ENCODE measurements around the gene ZIC5. TPM values are rescaled to one million over a fixed set of nuclear protein-coding genes. Genes with fewer than 3 reads are reported as not detected.

Gene ZIC5
- total RNA-seq, 1 donor from 2014 or later, result not detected

GRCh38 chr13:99980824-99981734 lies 9.5 kb upstream of the ZIC5 start:
- no peak for DNase-seq (ENCODE audit: low read depth)
- Histone ChIP-seq H3K4me3 (ENCODE audit: low read depth, low read length) (peak overlapping the region; percentile 40), H3K27me3 (ENCODE audit: control insufficient read depth, insufficient read depth, low read length) (peaks cover 77% of the 10 kb centered on the region), H3K36me3 (ENCODE audit: control insufficient read depth, insufficient read depth, low read length) (no peaks in the 10 kb centered on the region)
- TF ChIP-seq, protein P1, sequence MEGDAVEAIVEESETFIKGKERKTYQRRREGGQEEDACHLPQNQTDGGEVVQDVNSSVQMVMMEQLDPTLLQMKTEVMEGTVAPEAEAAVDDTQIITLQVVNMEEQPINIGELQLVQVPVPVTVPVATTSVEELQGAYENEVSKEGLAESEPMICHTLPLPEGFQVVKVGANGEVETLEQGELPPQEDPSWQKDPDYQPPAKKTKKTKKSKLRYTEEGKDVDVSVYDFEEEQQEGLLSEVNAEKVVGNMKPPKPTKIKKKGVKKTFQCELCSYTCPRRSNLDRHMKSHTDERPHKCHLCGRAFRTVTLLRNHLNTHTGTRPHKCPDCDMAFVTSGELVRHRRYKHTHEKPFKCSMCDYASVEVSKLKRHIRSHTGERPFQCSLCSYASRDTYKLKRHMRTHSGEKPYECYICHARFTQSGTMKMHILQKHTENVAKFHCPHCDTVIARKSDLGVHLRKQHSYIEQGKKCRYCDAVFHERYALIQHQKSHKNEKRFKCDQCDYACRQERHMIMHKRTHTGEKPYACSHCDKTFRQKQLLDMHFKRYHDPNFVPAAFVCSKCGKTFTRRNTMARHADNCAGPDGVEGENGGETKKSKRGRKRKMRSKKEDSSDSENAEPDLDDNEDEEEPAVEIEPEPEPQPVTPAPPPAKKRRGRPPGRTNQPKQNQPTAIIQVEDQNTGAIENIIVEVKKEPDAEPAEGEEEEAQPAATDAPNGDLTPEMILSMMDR (IDR thresholded peaks at IDR 0.05; ENCODE audit: insufficient read depth, low read length, poor library complexity, severe bottlenecking), result no peak

DNA sequence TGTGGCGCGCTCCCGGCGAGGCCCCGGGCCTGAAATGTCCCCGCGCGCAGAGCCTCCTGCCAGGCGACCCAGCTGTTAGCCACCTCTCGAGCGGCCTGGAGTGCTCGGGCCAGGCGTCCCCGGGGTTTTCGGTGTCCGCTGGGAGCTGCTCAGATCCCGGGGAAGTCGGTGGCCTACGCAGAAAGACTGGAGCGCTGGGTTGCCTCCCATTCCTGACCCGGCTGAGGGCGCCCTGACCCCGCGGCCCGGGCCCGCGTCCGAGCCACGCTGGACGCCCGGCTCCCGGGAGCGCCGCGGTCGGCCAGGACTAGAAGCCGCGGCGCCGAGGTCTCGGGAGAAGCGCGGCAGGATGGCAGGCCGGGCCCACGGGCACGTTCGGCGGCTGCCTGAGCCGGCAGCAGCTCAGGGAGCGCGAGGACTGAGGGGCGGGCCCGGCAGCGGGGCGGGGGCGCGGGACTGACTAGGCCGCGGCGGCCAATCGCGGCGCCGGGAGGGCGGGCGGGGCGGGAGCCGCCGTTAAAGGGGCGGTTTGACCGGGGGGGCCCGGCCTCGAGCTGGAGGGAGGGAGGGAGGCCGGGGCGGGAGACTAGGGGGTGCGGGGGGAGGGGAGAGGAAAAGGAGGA lies 8.7 kb upstream of the ZIC5 start:
- no peaks in the 10 kb centered on the region for H3K36me3 ChIP-seq (ENCODE audit: control insufficient read depth, insufficient read depth, low read length)
- peak overlapping the region; percentile 40 for H3K4me3 ChIP-seq (ENCODE audit: low read depth, low read length)
- TF ChIP-seq, protein P1 (IDR thresholded peaks at IDR 0.05; ENCODE audit: insufficient read depth, low read length, poor library complexity, severe bottlenecking), result no peak
- peaks cover 80% of the 10 kb centered on the region for H3K27me3 ChIP-seq (ENCODE audit: control insufficient read depth, insufficient read depth, low read length)
- no peak for DNase-seq (ENCODE audit: low read depth)

DNA sequence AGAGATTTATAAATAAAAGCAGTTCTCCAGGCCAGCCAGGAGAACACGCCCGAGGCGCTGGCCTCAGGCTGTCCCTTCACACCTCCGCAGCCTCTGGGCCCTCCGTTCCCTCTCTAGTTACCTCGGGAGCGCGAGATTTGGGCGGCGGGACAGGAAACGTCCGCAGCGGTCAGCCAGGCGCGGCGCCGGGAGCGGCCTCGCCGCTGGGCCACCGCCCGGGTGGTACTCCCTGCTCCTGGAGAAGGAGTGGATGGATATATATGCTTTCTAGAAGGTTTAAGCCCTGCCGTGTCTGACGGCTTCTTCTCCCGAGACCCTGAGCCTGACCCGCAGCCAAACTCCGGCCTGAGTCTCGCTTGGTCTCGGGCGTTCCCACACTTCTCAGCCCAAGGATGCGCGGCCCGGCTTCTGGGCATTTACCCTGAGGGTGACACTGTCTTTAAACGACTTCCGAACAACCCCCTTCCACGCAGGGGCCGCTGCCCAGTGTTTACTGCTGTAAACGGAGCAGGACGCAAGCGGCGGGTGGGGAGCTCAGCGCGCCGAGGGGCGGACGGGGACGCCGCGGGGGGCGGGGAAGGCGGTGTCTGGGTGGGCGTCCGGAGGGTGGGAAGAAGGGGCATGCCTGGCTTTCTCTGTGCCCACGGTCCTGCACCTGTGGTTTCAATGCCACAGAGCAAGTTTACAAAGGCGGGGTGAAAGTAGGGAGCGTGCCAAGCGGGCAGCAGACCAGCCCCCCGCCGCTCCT lies 8.1 kb upstream of the ZIC5 start:
- no peaks in the 10 kb centered on the region for H3K36me3 ChIP-seq (ENCODE audit: control insufficient read depth, insufficient read depth, low read length)
- H3K4me3 ChIP-seq (ENCODE audit: low read depth, low read length), result no peak overlapping the region
- TF ChIP-seq, protein P1 (IDR thresholded peaks at IDR 0.05; ENCODE audit: insufficient read depth, low read length, poor library complexity, severe bottlenecking), result no peak
- peaks cover 81% of the 10 kb centered on the region for H3K27me3 ChIP-seq (ENCODE audit: control insufficient read depth, insufficient read depth, low read length)
- no peak for DNase-seq (ENCODE audit: low read depth)

DNA sequence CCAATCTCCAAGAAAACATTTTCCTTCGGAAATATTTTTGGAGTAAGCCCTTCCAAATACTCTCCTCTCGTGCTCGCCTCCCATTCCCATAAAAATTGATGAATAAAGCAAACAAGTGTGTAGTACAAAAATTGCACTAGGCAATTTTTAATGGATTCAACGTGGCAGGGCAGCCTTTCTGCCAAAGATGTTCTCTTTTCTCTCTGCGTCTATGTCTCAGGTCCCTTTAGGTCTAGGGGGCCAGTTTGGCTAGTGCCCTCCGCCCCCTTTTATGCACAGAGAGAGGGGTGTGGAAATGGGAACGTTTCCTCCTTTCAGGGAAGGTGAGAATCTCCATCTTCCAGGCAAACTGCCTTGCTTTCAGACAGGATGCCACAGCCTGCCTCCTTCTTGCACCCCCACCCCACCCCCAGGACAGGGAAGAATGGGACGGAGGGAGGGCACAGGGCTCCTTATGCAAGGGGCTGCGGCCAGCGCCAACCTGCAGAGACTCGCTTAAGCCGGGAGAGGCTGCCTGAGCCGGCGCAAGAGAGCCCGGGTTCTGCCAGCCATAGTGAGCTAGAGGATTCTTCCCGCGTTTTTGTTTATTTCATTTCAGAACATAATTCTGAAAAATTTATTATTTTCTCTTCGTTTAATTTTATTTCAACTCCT lies 7.4 kb upstream of the ZIC5 start:
- no peak for DNase-seq (ENCODE audit: low read depth)
- no peak overlapping the region for H3K4me3 ChIP-seq (ENCODE audit: low read depth, low read length)
- peaks cover 78% of the 10 kb centered on the region for H3K27me3 ChIP-seq (ENCODE audit: control insufficient read depth, insufficient read depth, low read length)
- no peaks in the 10 kb centered on the region for H3K36me3 ChIP-seq (ENCODE audit: control insufficient read depth, insufficient read depth, low read length)
- TF ChIP-seq, protein P1 (IDR thresholded peaks at IDR 0.05; ENCODE audit: insufficient read depth, low read length, poor library complexity, severe bottlenecking), result no peak

GRCh38 chr13:99977912-99978798 lies 6.6 kb upstream of the ZIC5 start:
- DNase-seq (ENCODE audit: low read depth), result no peak
- no peaks in the 10 kb centered on the region for H3K36me3 ChIP-seq (ENCODE audit: control insufficient read depth, insufficient read depth, low read length)
- H3K4me3 ChIP-seq (ENCODE audit: low read depth, low read length), result no peak overlapping the region
- TF ChIP-seq, protein P1 (IDR thresholded peaks at IDR 0.05; ENCODE audit: insufficient read depth, low read length, poor library complexity, severe bottlenecking), result no peak
- peaks cover 74% of the 10 kb centered on the region for H3K27me3 ChIP-seq (ENCODE audit: control insufficient read depth, insufficient read depth, low read length)
